Fibroblast of pulmonary artery (primary cell): ENCODE measurements around the gene PRICKLE3.

Experiments
- DNase-seq: peaks from one replicate; pipeline ENCODE4 v3.0.0-alpha.2; 2010; ENCODE audit warnings: low read depth
- H3K4me3 ChIP-seq: replicated peaks from 2 replicates; pipeline ENCODE4 v1.5.1; 2011; ENCODE audit warnings: low read depth, mild to moderate bottlenecking, control low read depth, low read length, moderate library complexity
- CTCF ChIP-seq: IDR thresholded peaks from 2 replicates; pipeline ENCODE4 v1.5.1; 2011; ENCODE audit warnings: mild to moderate bottlenecking, control low read depth, low read length, inconsistent platforms; ENCODE audit errors: missing control alignments

PRICKLE3 gene

GRCh38 chrX:49199315-49199595 is 13.1 kb upstream of the PRICKLE3 start:
- no peak for DNase-seq
- no peak for TF ChIP-seq CTCF
- no peak overlapping the region for H3K4me3 ChIP-seq

GRCh38 chrX:49198540-49199314 is 12.6 kb upstream of the PRICKLE3 start:
- DNase-seq = no peak
- H3K4me3 ChIP-seq = no peak overlapping the region

GRCh38 chrX:49197543-49198087 is 11.4 kb upstream of the PRICKLE3 start:
- DNase-seq = no peak
- no peak overlapping the region for H3K4me3 ChIP-seq
- no peak for TF ChIP-seq CTCF

More at GRCh38 chrX:49198540-49199314, 12.6 kb upstream of the PRICKLE3 start:
- TF ChIP-seq CTCF = no peak

- DNase-seq = peak; percentile 10
- H3K4me3 ChIP-seq = no peak overlapping the region
- no peak for TF ChIP-seq CTCF
Measured at GRCh38 chrX:49193542-49193964, 7.4 kb upstream of the PRICKLE3 start.

GRCh38 chrX:49192722-49193328 is 6.7 kb upstream of the PRICKLE3 start:
- no peak overlapping the region for H3K4me3 ChIP-seq
- TF ChIP-seq CTCF = peak; percentile 66
- DNase-seq = peak; percentile 51

- peak overlapping the region; percentile 73 for H3K4me3 ChIP-seq
- no peak for DNase-seq
- TF ChIP-seq CTCF = no peak
Measured at GRCh38 chrX:49191574-49192011, 5.4 kb upstream of the PRICKLE3 start.
